SK-N-SH (cell line): ENCODE measurements around the gene EHBP1L1. TPM values are rescaled to one million over a fixed set of nuclear protein-coding genes. Genes with fewer than 3 reads are reported as not detected.

Experiments used
- CTCF ChIA-PET: fragments of 300-600, 350-600 bp; formaldehyde crosslinking; extraction: SDS; loops from one replicate; lab custom pipeline; 2021; lab: Yijun Ruan, JAX
- POLR2A ChIA-PET: fragments of 350-600 bp; sonication (Branson Sonifier 250); formaldehyde crosslinking; extraction: SDS; loops from one replicate; lab custom pipeline; 2020; ENCODE audit warnings: antibody characterized with exemption, inconsistent platforms; lab: Yijun Ruan, JAX
- DNase-seq: peaks from one replicate; pipeline ENCODE4 v3.0.0; 2012
- H2AFZ ChIP-seq: fragments of 200-600 bp; sonication (generic); 2 replicates; pipeline ENCODE4 v1.8.1; 2016; ENCODE audit warnings: antibody characterized with exemption, mild to moderate bottlenecking, low read depth
- H3F3A ChIP-seq: fragments of 200-600 bp; sonication (generic); replicated peaks from 2 replicates; pipeline ENCODE3; 2016; ENCODE audit warnings: antibody characterized with exemption, mild to moderate bottlenecking; ENCODE audit not compliant: insufficient read depth
- H3K27ac ChIP-seq, 2 experiments: fragments of 200-500 bp in 1 of 2; fragments of 200-600 bp in 1 of 2; sonication (Bioruptor generic) in 1 of 2; sonication (generic), shearing (Covaris generic) in 1 of 2; 2 replicates each; pipeline versions ENCODE4 v1.5.1 to v1.6.1; 2014 to 2016; ENCODE audit warnings: low read depth in 2 of 2, inconsistent platforms in 1 of 2, low read length in 1 of 2, mild to moderate bottlenecking in 1 of 2, mixed read lengths in 1 of 2
- H3K27me3 ChIP-seq: fragments of 200-600 bp; sonication (generic), shearing (Covaris generic); 2 replicates; pipeline ENCODE4 v1.6.1; 2016; ENCODE audit warnings: mixed run types; ENCODE audit not compliant: insufficient read depth
- H3K36me3 ChIP-seq, 2 experiments: fragments of 200-500 bp in 1 of 2; fragments of 200-600 bp in 1 of 2; sonication (Bioruptor generic) in 1 of 2; sonication (generic) in 1 of 2; replicated peaks in 1 of 2; 2 replicates each; pipeline versions ENCODE3 to v1.5.1; 2014 to 2016; ENCODE audit warnings: low read length in 1 of 2, mild to moderate bottlenecking in 1 of 2; ENCODE audit not compliant: insufficient read depth in 2 of 2, control insufficient read depth in 1 of 2
- H3K4me1 ChIP-seq, 2 experiments: fragments of 200-500 bp in 1 of 2; fragments of 200-600 bp in 1 of 2; sonication (Bioruptor generic) in 1 of 2; sonication (generic), shearing (Covaris generic) in 1 of 2; 2 replicates each; pipeline versions ENCODE4 v1.5.1 to v1.6.1; 2014 to 2016; ENCODE audit warnings: low read depth in 1 of 2, low read length in 1 of 2, mixed run types in 1 of 2; ENCODE audit not compliant: insufficient read depth in 2 of 2, control insufficient read depth in 1 of 2
- H3K4me2 ChIP-seq: fragments of 200-600 bp; sonication (generic), shearing (Covaris generic); 2 replicates; pipeline ENCODE4 v1.6.1; 2017; ENCODE audit warnings: mixed run types
- H3K4me3 ChIP-seq, 2 experiments: fragments of 200-500 bp in 1 of 2; fragments of 200-600 bp in 1 of 2; sonication (Bioruptor generic) in 1 of 2; sonication (generic), shearing (Covaris generic) in 1 of 2; 2 replicates each; pipeline versions ENCODE4 v1.5.1 to v1.8.1; 2014 to 2016; ENCODE audit warnings: low read depth in 2 of 2, inconsistent platforms in 1 of 2, low read length in 1 of 2, mild to moderate bottlenecking in 1 of 2, mixed read lengths in 1 of 2, moderate library complexity in 1 of 2
- H3K79me2 ChIP-seq: fragments of 200-600 bp; sonication (generic); 2 replicates; pipeline ENCODE4 v1.8.1; 2017; ENCODE audit warnings: mild to moderate bottlenecking; ENCODE audit not compliant: insufficient read depth
- H3K9ac ChIP-seq: fragments of 200-600 bp; sonication (generic); 2 replicates; pipeline ENCODE4 v1.6.1; 2017; ENCODE audit warnings: mixed run types
- H3K9me2 ChIP-seq: fragments of 200-600 bp; sonication (generic); 2 replicates; pipeline ENCODE4 v1.6.1; 2017; ENCODE audit warnings: mixed run types
- H3K9me3 ChIP-seq: fragments of 200-600 bp; sonication (generic); 2 replicates; pipeline ENCODE4 v1.6.1; 2017; ENCODE audit warnings: mixed run types, mild to moderate bottlenecking, moderate library complexity
- H4K20me1 ChIP-seq: fragments of 200-600 bp; sonication (generic); 2 replicates; pipeline ENCODE4 v1.6.1; 2017; ENCODE audit warnings: mild to moderate bottlenecking, mixed run types; ENCODE audit not compliant: insufficient read depth
- CHD2 ChIP-seq: fragments of 150-350 bp; IDR thresholded peaks from 2 replicates; pipeline ENCODE4 v1.6.1; 2018; ENCODE audit warnings: low read length; ENCODE audit not compliant: partially characterized antibody
- ELF1 ChIP-seq: IDR thresholded peaks from 2 replicates; pipeline ENCODE4 v1.4.0; 2012
- EP300 ChIP-seq, 2 experiments: IDR thresholded peaks; 2 replicates each; pipeline versions ENCODE4 v1.4.0 to v1.6.1; 2012; ENCODE audit warnings: borderline replicate concordance in 1 of 2, low read depth in 1 of 2, low read length in 1 of 2
- FOXJ3 ChIP-seq: sonication (generic); formaldehyde crosslinking; IDR thresholded peaks from 2 replicates; pipeline ENCODE4 v1.5.1; 2020; ENCODE audit warnings: mild to moderate bottlenecking, missing genetic modification reagents
- FOXM1 ChIP-seq: IDR thresholded peaks from 2 replicates; pipeline ENCODE4 v1.4.0; 2012; ENCODE audit warnings: low read depth, mild to moderate bottlenecking
- GABPA ChIP-seq: IDR thresholded peaks from 2 replicates; pipeline ENCODE4 v1.4.0; 2012; ENCODE audit warnings: low read depth, mild to moderate bottlenecking
- GATA2 ChIP-seq: sonication (generic); formaldehyde crosslinking; IDR thresholded peaks from 2 replicates; pipeline ENCODE4 v1.5.0; 2020; ENCODE audit warnings: mild to moderate bottlenecking, missing genetic modification reagents
- IRF3 ChIP-seq: fragments of 150-350 bp; IDR thresholded peaks from 2 replicates; pipeline ENCODE4 v1.6.1; 2016; ENCODE audit warnings: mild to moderate bottlenecking, low read depth, low read length
- JUND ChIP-seq: IDR thresholded peaks from 2 replicates; pipeline ENCODE4 v1.4.0; 2012
- MAX ChIP-seq: IDR thresholded peaks from 2 replicates; pipeline ENCODE4 v1.4.0; 2012; ENCODE audit warnings: low read depth
- MEF2A ChIP-seq: IDR thresholded peaks from 2 replicates; pipeline ENCODE4 v1.4.0; 2012; ENCODE audit warnings: low read depth, borderline replicate concordance
- MXI1 ChIP-seq: IDR thresholded peaks from 2 replicates; pipeline ENCODE4 v1.6.1; 2012; ENCODE audit warnings: mild to moderate bottlenecking, low read depth, low read length, improper control_type of control experiment
- NFIC ChIP-seq: IDR thresholded peaks from 2 replicates; pipeline ENCODE4 v1.4.0; 2012; ENCODE audit warnings: borderline replicate concordance
- NRF1 ChIP-seq: IDR thresholded peaks from 2 replicates; pipeline ENCODE4 v1.6.1; 2012; ENCODE audit warnings: low read depth, mild to moderate bottlenecking, low read length
- POLR2AphosphoS5 ChIP-seq: IDR thresholded peaks from 2 replicates; pipeline ENCODE4 v1.6.1; 2012; ENCODE audit warnings: low read depth, low read length
- RAD21 ChIP-seq: IDR thresholded peaks from 2 replicates; pipeline ENCODE4 v1.6.1; 2012; ENCODE audit warnings: mild to moderate bottlenecking, low read length
- RFX5 ChIP-seq: IDR thresholded peaks from 2 replicates; pipeline ENCODE4 v1.6.1; 2012; ENCODE audit warnings: mild to moderate bottlenecking, improper control_type of control experiment, low read length
- SMC3 ChIP-seq: IDR thresholded peaks from 2 replicates; pipeline ENCODE4 v1.6.1; 2012; ENCODE audit warnings: low read depth, low read length, improper control_type of control experiment
- TAF1 ChIP-seq: IDR thresholded peaks from 2 replicates; pipeline ENCODE4 v1.6.1; 2012; ENCODE audit warnings: low read depth, mild to moderate bottlenecking, low read length, moderate library complexity, borderline replicate concordance
- TCF12 ChIP-seq: IDR thresholded peaks from 2 replicates; pipeline ENCODE4 v1.4.0; 2012
- TEAD4 ChIP-seq: IDR thresholded peaks from 2 replicates; pipeline ENCODE4 v1.4.0; 2012; ENCODE audit warnings: mild to moderate bottlenecking, borderline replicate concordance; ENCODE audit not compliant: insufficient read depth
- YY1 ChIP-seq: IDR thresholded peaks from 2 replicates; pipeline ENCODE4 v1.4.0; 2012; ENCODE audit warnings: low read depth, mild to moderate bottlenecking
- ZBTB33 ChIP-seq: IDR thresholded peaks from 2 replicates; pipeline ENCODE4 v1.4.0; 2012; ENCODE audit warnings: low read depth, borderline replicate concordance
- WGBS: methylation state at CpG from one replicate; pipeline ENCODE4 v1.1.6; 2017; ENCODE audit warnings: low lambda C conversion rate; 5-methylcytosine and 5-hydroxymethylcytosine counted together
- polyA plus RNA-seq, 3 experiments: library from polyadenylated mRNA; depleted of rRNA; stranded (reverse); fragments of >200 nt; gene quantifications; 2 replicates each; pipeline ENCODE4 v1.2.3, GENCODE V29; 2012
- TF ChIP-seq, protein P1 (sequence below): IDR thresholded peaks from 2 replicates; pipeline ENCODE4; 2012
- TF ChIP-seq, protein P2 (sequence below): IDR thresholded peaks from 2 replicates; pipeline ENCODE4 v1.4.0; 2012; ENCODE audit warnings: low read depth, borderline replicate concordance

EHBP1L1 gene
- polyA plus RNA-seq, 1 of the 3 experiments (the other 2 are of a cell fraction): 48.7 TPM

- peaks cover 23% of the 10 kb centered on the region for H4K20me1 ChIP-seq
- TF ChIP-seq, protein P1, sequence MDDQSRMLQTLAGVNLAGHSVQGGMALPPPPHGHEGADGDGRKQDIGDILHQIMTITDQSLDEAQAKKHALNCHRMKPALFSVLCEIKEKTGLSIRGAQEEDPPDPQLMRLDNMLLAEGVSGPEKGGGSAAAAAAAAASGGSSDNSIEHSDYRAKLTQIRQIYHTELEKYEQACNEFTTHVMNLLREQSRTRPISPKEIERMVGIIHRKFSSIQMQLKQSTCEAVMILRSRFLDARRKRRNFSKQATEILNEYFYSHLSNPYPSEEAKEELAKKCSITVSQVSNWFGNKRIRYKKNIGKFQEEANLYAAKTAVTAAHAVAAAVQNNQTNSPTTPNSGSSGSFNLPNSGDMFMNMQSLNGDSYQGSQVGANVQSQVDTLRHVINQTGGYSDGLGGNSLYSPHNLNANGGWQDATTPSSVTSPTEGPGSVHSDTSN: peak; percentile 100
- TF ChIP-seq RAD21 (no peak), SMC3 (no peak), FOXJ3 (CRISPR knock-in tag) (no peak), IRF3 (peak; percentile 94), NRF1 (peak; percentile 96), TEAD4 (no peak), YY1 (peak; percentile 69; the same call in 1 of the 2 replicates), CHD2 (peak; percentile 95), NFIC (no peak), MXI1 (peak; percentile 91), MEF2A (no peak), RFX5 (no peak), ELF1 (peak; percentile 92), TAF1 (peak; percentile 62), JUND (no peak), TCF12 (no peak), ZBTB33 (no peak; the same call in 1 of the 2 replicates), GABPA (peak; percentile 92), EP300 (IDR thresholded peaks at IDR 0.05; ENCODE audit: borderline replicate concordance in 1 of 2, low read depth in 1 of 2, low read length in 1 of 2) (peak in 1 of 2 experiments; percentile 39; a peak in 1 of 4 replicates), GATA2 (no peak), FOXM1 (no peak), POLR2AphosphoS5 (peak; percentile 72), MAX (peak; percentile 94)
- TF ChIP-seq, protein P2, sequence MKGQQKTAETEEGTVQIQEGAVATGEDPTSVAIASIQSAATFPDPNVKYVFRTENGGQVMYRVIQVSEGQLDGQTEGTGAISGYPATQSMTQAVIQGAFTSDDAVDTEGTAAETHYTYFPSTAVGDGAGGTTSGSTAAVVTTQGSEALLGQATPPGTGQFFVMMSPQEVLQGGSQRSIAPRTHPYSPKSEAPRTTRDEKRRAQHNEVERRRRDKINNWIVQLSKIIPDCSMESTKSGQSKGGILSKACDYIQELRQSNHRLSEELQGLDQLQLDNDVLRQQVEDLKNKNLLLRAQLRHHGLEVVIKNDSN: no peak
Measured at GRCh38 chr11:65615229-65615949, 39.5 kb downstream of the EHBP1L1 start, which contains the start of gene PCNX3. PCNX3 (plus strand) TSS chr11:65615776; CDS start chr11:65616312, 536 bp downstream.

More at GRCh38 chr11:65615229-65615949, 39.5 kb downstream of the EHBP1L1 start, which contains the start of gene PCNX3:
- no peaks in the 10 kb centered on the region for H3K9me2 ChIP-seq
- ChIA-PET CTCF (interaction anchor here (1.0 to 2.8 kb wide), 7 partner anchors 21 to 273 kb away, joined by 3 to 14 read pairs (median 4); partner anchors contain the start of genes FAM89B, FIBP and ZNRD2), POLR2A (interaction anchor here (0.6 to 1.5 kb wide), 18 partner anchors 8 to 1381 kb away, joined by 3 to 6 read pairs (median 4); partner anchors contain the start of genes CCDC85B, CFL1, LTBP3 and MALAT1)
- H3K27me3 ChIP-seq: no peaks in the 10 kb centered on the region
- WGBS: under 1% methylated on average over 31 of the region's 55 CpGs
- peak within 1 kb of the TSS; percentile 87 to 95 for H3K4me3 ChIP-seq
- peak; percentile 100 for DNase-seq
- peaks cover 6 to 38% of the 10 kb centered on the region in 2 experiments for H3K36me3 ChIP-seq
- peak within 1 kb of the TSS; percentile 93 for H3K9ac ChIP-seq
- peaks cover 93% of the 10 kb centered on the region for H3K79me2 ChIP-seq
- H3K4me1 ChIP-seq: peaks cover 25 to 36% of the 10 kb centered on the region in 2 experiments; a peak in 3 of 4 replicates
- peak within 1 kb of the TSS; percentile 85 for H3K4me2 ChIP-seq
- peaks cover 4% of the 10 kb centered on the region for H3F3A ChIP-seq
- H3K9me3 ChIP-seq: no peaks in the 10 kb centered on the region
- no peak within 1 kb of the TSS for H2AFZ ChIP-seq
- peak within 1 kb of the TSS; percentile 83 to 93 for H3K27ac ChIP-seq
